Astrocyte (in vitro differentiated cells and primary cell): ENCODE results near the gene PGRMC2. TPM values are rescaled to one million over a fixed set of nuclear protein-coding genes. Genes with fewer than 3 reads are reported as not detected.

Source experiments
- DNase-seq: peaks from one replicate; pipeline ENCODE4 v3.0.0-alpha.2; 2010; ENCODE audit warnings: low read depth
- FAIRE-seq: peaks from 2 replicates; lab custom pipeline; 2011; peaks lifted over from hg19 to GRCh38; lab: Jason Lieb, UNC
- H2AFZ ChIP-seq: 2 replicates; pipeline ENCODE4 v1.6.0; 2012; ENCODE audit warnings: low read depth, low read length, inconsistent platforms
- H3K27ac ChIP-seq: 2 replicates; pipeline ENCODE4 v1.5.1; 2011; ENCODE audit warnings: low read depth, low read length, inconsistent platforms
- H3K27me3 ChIP-seq: 2 replicates; pipeline ENCODE4 v1.6.0; 2011; ENCODE audit warnings: low read length, inconsistent platforms; ENCODE audit not compliant: insufficient read depth
- H3K36me3 ChIP-seq: 2 replicates; pipeline ENCODE4 v1.5.1; 2011; ENCODE audit warnings: low read length, inconsistent platforms; ENCODE audit not compliant: insufficient read depth
- H3K4me1 ChIP-seq: 2 replicates; pipeline ENCODE4 v1.5.1; 2011; ENCODE audit warnings: low read length, inconsistent platforms; ENCODE audit not compliant: insufficient read depth
- H3K4me2 ChIP-seq: 2 replicates; pipeline ENCODE4 v1.6.0; 2012; ENCODE audit warnings: low read length, inconsistent platforms
- H3K4me3 ChIP-seq: 2 replicates; pipeline ENCODE4 v1.5.1; 2011; ENCODE audit warnings: low read depth, mild to moderate bottlenecking, low read length, inconsistent platforms; ENCODE audit not compliant: insufficient read depth
- H3K79me2 ChIP-seq: 2 replicates; pipeline ENCODE4 v1.6.0; 2012; ENCODE audit warnings: mild to moderate bottlenecking, low read length, inconsistent platforms; ENCODE audit not compliant: insufficient read depth
- H3K9ac ChIP-seq: 2 replicates; pipeline ENCODE4 v1.6.0; 2012; ENCODE audit warnings: mild to moderate bottlenecking, low read length, inconsistent platforms
- H3K9me3 ChIP-seq: 2 replicates; pipeline ENCODE4 v1.5.1; 2012; ENCODE audit warnings: low read depth, mild to moderate bottlenecking, low read length, inconsistent platforms; ENCODE audit not compliant: insufficient read depth
- H4K20me1 ChIP-seq: 2 replicates; pipeline ENCODE4 v1.6.0; 2012; ENCODE audit warnings: low read length, inconsistent platforms; ENCODE audit not compliant: insufficient read depth
- H3K27ac Mint-ChIP-seq: one replicate; pipeline ENCODE4 v1.8.0; 2021; ENCODE audit warnings: mild to moderate bottlenecking, mixed read lengths; ENCODE audit not compliant: unreplicated experiment
- H3K27me3 Mint-ChIP-seq: one replicate; pipeline ENCODE4 v1.8.0; 2021; ENCODE audit warnings: low read depth, mixed read lengths; ENCODE audit not compliant: unreplicated experiment
- H3K36me3 Mint-ChIP-seq: one replicate; pipeline ENCODE4 v1.8.0; 2021; ENCODE audit warnings: low read depth, mixed read lengths; ENCODE audit not compliant: unreplicated experiment
- H3K4me1 Mint-ChIP-seq: one replicate; pipeline ENCODE4 v1.8.0; 2021; ENCODE audit warnings: low read depth, mixed read lengths; ENCODE audit not compliant: unreplicated experiment
- H3K4me3 Mint-ChIP-seq: one replicate; pipeline ENCODE4 v1.8.0; 2021; ENCODE audit warnings: mild to moderate bottlenecking, moderate library complexity, mixed read lengths; ENCODE audit not compliant: unreplicated experiment
- H3K9me3 Mint-ChIP-seq: one replicate; pipeline ENCODE4 v1.8.0; 2021; ENCODE audit warnings: mild to moderate bottlenecking, mixed read lengths; ENCODE audit not compliant: unreplicated experiment
- CTCF ChIP-seq: IDR thresholded peaks from 2 replicates; pipeline ENCODE4 v1.5.1; 2011; ENCODE audit warnings: low read depth, mild to moderate bottlenecking, inconsistent platforms, low read length, moderate library complexity; ENCODE audit not compliant: insufficient read depth
- EZH2 ChIP-seq: IDR thresholded peaks from 2 replicates; pipeline ENCODE4 v1.6.1; 2012; ENCODE audit warnings: mild to moderate bottlenecking, low read length, inconsistent platforms; ENCODE audit not compliant: insufficient read depth
- total RNA-seq: library from RNA; stranded (reverse); gene quantifications from 2 replicates; pipeline ENCODE4 v1.2.1, GENCODE V29; 2021

PGRMC2 gene
- total RNA-seq, 1 donor from 2014 or later: 158 TPM

GRCh38 chr4:128303986-128304385, 16.4 kb upstream of the PGRMC2 start:
- no peak overlapping the region for H2AFZ ChIP-seq
- no peak overlapping the region for H3K4me3 Mint-ChIP-seq
- H3K9me3 ChIP-seq: no peaks in the 10 kb centered on the region
- peaks cover 24% of the 10 kb centered on the region for H3K36me3 Mint-ChIP-seq
- no peak overlapping the region for H3K27ac Mint-ChIP-seq
- peaks cover 15% of the 10 kb centered on the region for H3K4me1 Mint-ChIP-seq
- H3K27ac ChIP-seq: no peak overlapping the region
- no peaks in the 10 kb centered on the region for H3K27me3 Mint-ChIP-seq
- no peaks in the 10 kb centered on the region for H3K27me3 ChIP-seq
- no peaks in the 10 kb centered on the region for H3K36me3 ChIP-seq
- H3K4me3 ChIP-seq: no peak overlapping the region
- no peaks in the 10 kb centered on the region for H3K79me2 ChIP-seq
- FAIRE-seq (no peak), DNase-seq (no peak)
- peaks cover 2% of the 10 kb centered on the region for H3K9me3 Mint-ChIP-seq
- H3K9ac ChIP-seq: no peak overlapping the region
- no peaks in the 10 kb centered on the region for H4K20me1 ChIP-seq
- TF ChIP-seq EZH2 (no peak), CTCF (no peak)
- no peak overlapping the region for H3K4me2 ChIP-seq
- no peaks in the 10 kb centered on the region for H3K4me1 ChIP-seq

GRCh38 chr4:128303405-128303785, 15.8 kb upstream of the PGRMC2 start:
- H3K27ac Mint-ChIP-seq: no peak overlapping the region
- H3K27ac ChIP-seq: no peak overlapping the region
- no peak overlapping the region for H2AFZ ChIP-seq
- no peak overlapping the region for H3K4me3 ChIP-seq
- H3K4me1 Mint-ChIP-seq: peaks cover 15% of the 10 kb centered on the region
- H3K9ac ChIP-seq: no peak overlapping the region
- H3K36me3 Mint-ChIP-seq: peaks cover 26% of the 10 kb centered on the region
- H3K27me3 ChIP-seq: no peaks in the 10 kb centered on the region
- no peaks in the 10 kb centered on the region for H3K4me1 ChIP-seq
- H3K4me2 ChIP-seq: no peak overlapping the region
- H3K9me3 Mint-ChIP-seq: peaks cover 2% of the 10 kb centered on the region
- H3K79me2 ChIP-seq: no peaks in the 10 kb centered on the region
- no peaks in the 10 kb centered on the region for H3K36me3 ChIP-seq
- no peak overlapping the region for H3K4me3 Mint-ChIP-seq
- DNase-seq (no peak), FAIRE-seq (no peak)
- H3K27me3 Mint-ChIP-seq: no peaks in the 10 kb centered on the region
- H3K9me3 ChIP-seq: no peaks in the 10 kb centered on the region
- no peaks in the 10 kb centered on the region for H4K20me1 ChIP-seq
- TF ChIP-seq CTCF: no peak
- no peak for TF ChIP-seq EZH2

GRCh38 chr4:128301979-128302378, 14.4 kb upstream of the PGRMC2 start:
- no peaks in the 10 kb centered on the region for H3K27me3 Mint-ChIP-seq
- H3K36me3 ChIP-seq: no peaks in the 10 kb centered on the region
- no peak overlapping the region for H3K9ac ChIP-seq
- TF ChIP-seq EZH2: no peak
- TF ChIP-seq CTCF: no peak
- peaks cover 2% of the 10 kb centered on the region for H3K9me3 Mint-ChIP-seq
- peaks cover 6% of the 10 kb centered on the region for H3K4me1 Mint-ChIP-seq
- no peaks in the 10 kb centered on the region for H3K4me1 ChIP-seq
- no peaks in the 10 kb centered on the region for H3K9me3 ChIP-seq
- H3K27me3 ChIP-seq: no peaks in the 10 kb centered on the region
- no peak overlapping the region for H2AFZ ChIP-seq
- H3K27ac ChIP-seq: no peak overlapping the region
- no peak overlapping the region for H3K27ac Mint-ChIP-seq
- H3K4me3 ChIP-seq: no peak overlapping the region
- peaks cover 26% of the 10 kb centered on the region for H3K36me3 Mint-ChIP-seq
- no peak overlapping the region for H3K4me3 Mint-ChIP-seq
- no peak for FAIRE-seq
- DNase-seq: no peak
- no peaks in the 10 kb centered on the region for H4K20me1 ChIP-seq
- H3K4me2 ChIP-seq: no peak overlapping the region
- no peaks in the 10 kb centered on the region for H3K79me2 ChIP-seq
